Measurements from ENCODE around the gene PAQR4. TPM values are rescaled to one million over a fixed set of nuclear protein-coding genes. Genes with fewer than 3 reads are reported as not detected.

The PAQR4 gene
- total RNA-seq, 2 experiments from 2014 or later = 58.7 to 62.9 TPM

GRCh38 chr16:2981177-2981898 lies 12.2 kb downstream of the PAQR4 start:
- CTCF ChIA-PET = interaction anchor here (0.7 to 3.3 kb wide), 13 partner anchors 12 to 113 kb away, joined by 3 to 28 read pairs (median 4); partner anchors contain the start of genes KREMEN2, PAQR4 and TNFRSF12A
- Mint-ChIP-seq H3K4me3 (peak overlapping the region; percentile 93), H3K36me3 (peaks cover 14% of the 10 kb centered on the region), H3K9me3 (ENCODE audit: low read depth) (no peaks in the 10 kb centered on the region), H3K4me1 (peaks cover 33% of the 10 kb centered on the region), H3K27me3 (peaks cover 4% of the 10 kb centered on the region), H3K27ac (peak overlapping the region; percentile 86)
- DNase-seq (no peak), ATAC-seq (no peak)

GRCh38 chr16:2981899-2982250 lies 12.7 kb downstream of the PAQR4 start:
- CTCF ChIA-PET = interaction anchor here (0.7 to 3.6 kb wide), 11 partner anchors 12 to 114 kb away, joined by 3 to 28 read pairs (median 6); partner anchors contain the start of genes KREMEN2, PAQR4 and TNFRSF12A
- Mint-ChIP-seq H3K36me3 (peaks cover 13% of the 10 kb centered on the region), H3K4me3 (peak overlapping the region; percentile 93), H3K27ac (peak overlapping the region; percentile 38), H3K4me1 (peaks cover 33% of the 10 kb centered on the region), H3K9me3 (ENCODE audit: low read depth) (no peaks in the 10 kb centered on the region), H3K27me3 (peaks cover 4% of the 10 kb centered on the region)
- DNase-seq (no peak), ATAC-seq (no peak)

- Mint-ChIP-seq H3K27me3 (peaks cover 4% of the 10 kb centered on the region), H3K4me3 (no peak overlapping the region), H3K36me3 (peaks cover 7% of the 10 kb centered on the region), H3K4me1 (peaks cover 30% of the 10 kb centered on the region), H3K9me3 (ENCODE audit: low read depth) (no peaks in the 10 kb centered on the region), H3K27ac (peak overlapping the region; percentile 31)
- DNase-seq (no peak), ATAC-seq (no peak)
- CTCF ChIA-PET = interaction anchor here (0.7 to 3.6 kb wide), 11 partner anchors 13 to 94 kb away, joined by 3 to 21 read pairs (median 4); partner anchors contain the start of genes PAQR4 and TNFRSF12A
Observed at GRCh38 chr16:2982402-2982801, 13.3 kb downstream of the PAQR4 start.

DNA sequence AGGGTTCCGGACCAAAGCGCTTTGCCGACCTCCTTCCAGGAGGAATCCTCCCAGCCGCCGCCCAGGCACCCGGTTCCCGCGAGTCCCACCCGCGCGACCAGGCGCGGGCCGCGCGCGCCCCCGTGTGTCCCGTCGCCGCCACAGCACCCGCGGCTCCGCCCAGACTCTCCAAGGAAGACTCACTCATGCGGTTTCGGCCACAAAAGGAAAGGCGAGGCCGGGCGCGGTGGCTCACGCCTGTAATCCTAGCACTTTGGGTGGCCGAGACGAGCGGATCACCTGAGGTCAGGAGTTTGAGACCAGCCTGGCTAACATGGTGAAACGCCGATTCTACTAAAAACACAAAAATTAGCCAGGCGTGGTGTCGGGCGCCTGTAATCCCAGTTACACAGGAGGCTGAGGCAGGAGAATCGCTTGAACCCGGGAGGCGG lies 14.6 kb downstream of the PAQR4 start:
- Mint-ChIP-seq H3K36me3 (peaks cover 1% of the 10 kb centered on the region), H3K4me3 (no peak overlapping the region), H3K27me3 (peaks cover 4% of the 10 kb centered on the region), H3K27ac (no peak overlapping the region), H3K4me1 (peaks cover 23% of the 10 kb centered on the region), H3K9me3 (ENCODE audit: low read depth) (no peaks in the 10 kb centered on the region)
- CTCF ChIA-PET = interaction anchor here (0.9 to 3.6 kb wide), 5 partner anchors 14 to 146 kb away, joined by 3 to 21 read pairs (median 3); partner anchors contain the start of gene PAQR4
- DNase-seq (peak; percentile 81), ATAC-seq (peak; percentile 38)

DNA sequence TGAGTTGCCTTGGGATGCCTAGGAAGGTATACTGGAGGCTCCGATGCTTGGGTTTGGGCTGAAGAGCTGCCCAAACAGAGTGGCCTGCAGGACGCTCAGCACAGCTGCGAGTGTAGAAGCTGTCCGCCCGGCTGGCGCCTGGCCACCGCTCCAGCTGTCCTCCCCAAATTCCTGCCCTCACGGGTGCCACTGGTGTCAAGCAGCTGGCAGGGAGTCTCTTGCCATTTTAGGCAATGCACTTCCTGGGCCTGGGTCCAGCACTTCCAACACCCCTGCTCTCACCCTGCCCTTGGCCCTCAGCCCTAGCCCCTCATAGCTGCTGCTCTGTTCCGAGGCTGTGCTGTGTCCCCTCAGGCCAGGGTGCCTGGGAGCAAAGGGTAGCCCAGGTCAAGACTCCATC lies 16.3 kb downstream of the PAQR4 start:
- Mint-ChIP-seq H3K9me3 (ENCODE audit: low read depth) (no peaks in the 10 kb centered on the region), H3K27me3 (peaks cover 8% of the 10 kb centered on the region), H3K4me1 (peaks cover 20% of the 10 kb centered on the region), H3K4me3 (no peak overlapping the region), H3K36me3 (peaks cover 1% of the 10 kb centered on the region), H3K27ac (no peak overlapping the region)
- CTCF ChIA-PET = interaction anchor here (3.6 kb wide), 1 partner anchor 16 kb away, joined by 21 read pairs; the partner anchor contains the start of gene PAQR4
- DNase-seq = no peak
- no peak for ATAC-seq

DNA sequence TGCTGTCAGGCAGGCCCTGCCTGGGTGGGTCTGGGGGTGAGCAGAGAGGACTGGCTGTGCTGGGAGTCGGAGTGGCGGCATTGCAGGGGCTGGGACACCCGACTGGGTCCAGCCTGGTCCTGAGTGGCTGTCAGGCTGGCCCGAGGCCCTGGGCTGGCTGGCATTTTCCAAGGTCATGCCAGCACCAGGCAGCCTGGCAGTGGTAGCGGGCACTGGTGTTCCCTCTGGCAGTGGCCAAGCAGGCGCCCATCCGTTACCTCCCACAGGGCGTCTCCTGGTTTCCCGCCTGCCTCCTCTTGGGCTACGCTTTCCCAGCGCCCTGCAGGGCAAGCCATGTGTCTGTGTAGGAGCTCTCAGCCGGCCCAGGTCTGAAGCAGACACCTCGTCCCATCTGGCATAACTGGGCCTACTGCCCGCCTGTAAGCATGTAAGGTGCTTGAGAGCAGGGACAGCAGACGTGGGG lies 16.8 kb downstream of the PAQR4 start:
- Mint-ChIP-seq H3K4me3 (no peak overlapping the region), H3K27ac (no peak overlapping the region), H3K9me3 (ENCODE audit: low read depth) (no peaks in the 10 kb centered on the region), H3K27me3 (peaks cover 8% of the 10 kb centered on the region), H3K36me3 (peaks cover 1% of the 10 kb centered on the region), H3K4me1 (peaks cover 17% of the 10 kb centered on the region)
- ATAC-seq = no peak
- CTCF ChIA-PET = no interaction called here
- no peak for DNase-seq

DNA sequence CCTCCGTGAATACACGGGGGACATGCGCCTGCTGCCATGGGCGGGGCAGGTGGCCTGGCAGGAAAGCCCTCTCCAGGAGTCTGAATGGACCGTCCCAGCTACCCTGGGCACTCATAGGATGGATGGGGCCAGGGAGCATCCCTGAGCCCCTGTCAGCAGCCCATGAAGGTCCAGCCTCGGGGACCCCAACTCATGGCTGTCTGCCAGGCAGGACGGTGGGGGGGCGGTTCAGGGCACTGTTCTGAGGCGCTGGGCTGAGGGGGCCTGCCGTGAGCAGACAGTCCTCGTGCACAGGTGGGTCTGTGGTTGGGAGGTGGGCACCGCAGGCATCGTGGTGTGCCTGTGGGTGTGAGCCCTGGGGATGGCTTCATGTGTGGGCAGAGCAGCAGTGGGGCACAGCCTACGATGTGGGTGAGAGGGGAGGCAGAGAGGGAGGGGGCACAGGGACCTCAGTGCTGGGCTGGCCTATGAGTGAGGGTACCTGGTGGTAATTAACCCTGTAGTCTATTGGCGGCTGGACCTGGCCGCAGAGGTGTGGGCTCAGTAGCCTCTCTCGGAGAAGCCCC lies 17.6 kb downstream of the PAQR4 start:
- DNase-seq (no peak), ATAC-seq (no peak)
- Mint-ChIP-seq H3K4me1 (peaks cover 12% of the 10 kb centered on the region), H3K27me3 (peaks cover 8% of the 10 kb centered on the region), H3K27ac (no peak overlapping the region), H3K9me3 (ENCODE audit: low read depth) (no peaks in the 10 kb centered on the region), H3K4me3 (no peak overlapping the region), H3K36me3 (peaks cover under 1% of the 10 kb centered on the region)
- CTCF ChIA-PET = no interaction called here

- Mint-ChIP-seq H3K4me3 (no peak overlapping the region), H3K27ac (no peak overlapping the region), H3K27me3 (peaks cover 7% of the 10 kb centered on the region), H3K36me3 (no peaks in the 10 kb centered on the region), H3K9me3 (ENCODE audit: low read depth) (no peaks in the 10 kb centered on the region), H3K4me1 (peaks cover 10% of the 10 kb centered on the region)
- DNase-seq (no peak), ATAC-seq (no peak)
- CTCF ChIA-PET = no interaction called here
Observed at GRCh38 chr16:2987286-2987685, 18.1 kb downstream of the PAQR4 start.

- peaks cover 4% of the 10 kb centered on the region for H3K27me3 Mint-ChIP-seq
- H3K27ac Mint-ChIP-seq = no peak overlapping the region
- ATAC-seq = no peak
- no peak for DNase-seq
- no peaks in the 10 kb centered on the region for H3K9me3 Mint-ChIP-seq (ENCODE audit: low read depth)
- CTCF ChIA-PET = no interaction called here
- H3K4me1 Mint-ChIP-seq = peaks cover 9% of the 10 kb centered on the region
- no peak overlapping the region for H3K4me3 Mint-ChIP-seq
- no peaks in the 10 kb centered on the region for H3K36me3 Mint-ChIP-seq
Observed at GRCh38 chr16:2987833-2988232, 18.7 kb downstream of the PAQR4 start.

- peaks cover 4% of the 10 kb centered on the region for H3K27me3 Mint-ChIP-seq
- H3K4me1 Mint-ChIP-seq = peaks cover 6% of the 10 kb centered on the region
- CTCF ChIA-PET = no interaction called here
- H3K27ac Mint-ChIP-seq = no peak overlapping the region
- DNase-seq (no peak), ATAC-seq (no peak)
- no peak overlapping the region for H3K4me3 Mint-ChIP-seq
- H3K9me3 Mint-ChIP-seq (ENCODE audit: low read depth) = no peaks in the 10 kb centered on the region
- no peaks in the 10 kb centered on the region for H3K36me3 Mint-ChIP-seq
Observed at GRCh38 chr16:2988590-2989099, 19.5 kb downstream of the PAQR4 start.

DNA sequence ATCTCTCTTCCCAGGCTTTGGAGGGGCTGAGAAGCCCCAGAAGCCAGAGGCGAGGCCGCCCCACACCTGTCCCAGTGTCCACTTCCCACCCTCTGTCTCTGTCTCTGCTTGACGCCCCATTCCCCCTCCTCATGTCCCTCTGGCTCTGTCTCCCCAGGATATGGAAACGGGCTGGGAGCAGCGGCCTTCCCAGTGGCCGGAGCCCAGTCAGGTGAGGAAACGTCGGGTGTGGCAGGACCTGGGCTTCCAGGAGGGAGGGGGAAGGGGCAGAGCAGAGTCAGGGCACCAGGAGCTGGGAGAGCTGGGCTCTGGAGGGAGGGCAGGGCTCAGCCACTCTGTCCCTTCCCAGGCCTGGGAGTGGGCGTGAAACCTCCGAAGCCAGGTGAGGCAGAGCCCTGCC lies 21.7 kb downstream of the PAQR4 start:
- DNase-seq (no peak), ATAC-seq (no peak)
- no peaks in the 10 kb centered on the region for H3K9me3 Mint-ChIP-seq (ENCODE audit: low read depth)
- no peaks in the 10 kb centered on the region for H3K36me3 Mint-ChIP-seq
- peaks cover 4% of the 10 kb centered on the region for H3K27me3 Mint-ChIP-seq
- CTCF ChIA-PET = no interaction called here
- H3K4me1 Mint-ChIP-seq = no peaks in the 10 kb centered on the region
- no peak overlapping the region for H3K4me3 Mint-ChIP-seq
- H3K27ac Mint-ChIP-seq = no peak overlapping the region

DNA sequence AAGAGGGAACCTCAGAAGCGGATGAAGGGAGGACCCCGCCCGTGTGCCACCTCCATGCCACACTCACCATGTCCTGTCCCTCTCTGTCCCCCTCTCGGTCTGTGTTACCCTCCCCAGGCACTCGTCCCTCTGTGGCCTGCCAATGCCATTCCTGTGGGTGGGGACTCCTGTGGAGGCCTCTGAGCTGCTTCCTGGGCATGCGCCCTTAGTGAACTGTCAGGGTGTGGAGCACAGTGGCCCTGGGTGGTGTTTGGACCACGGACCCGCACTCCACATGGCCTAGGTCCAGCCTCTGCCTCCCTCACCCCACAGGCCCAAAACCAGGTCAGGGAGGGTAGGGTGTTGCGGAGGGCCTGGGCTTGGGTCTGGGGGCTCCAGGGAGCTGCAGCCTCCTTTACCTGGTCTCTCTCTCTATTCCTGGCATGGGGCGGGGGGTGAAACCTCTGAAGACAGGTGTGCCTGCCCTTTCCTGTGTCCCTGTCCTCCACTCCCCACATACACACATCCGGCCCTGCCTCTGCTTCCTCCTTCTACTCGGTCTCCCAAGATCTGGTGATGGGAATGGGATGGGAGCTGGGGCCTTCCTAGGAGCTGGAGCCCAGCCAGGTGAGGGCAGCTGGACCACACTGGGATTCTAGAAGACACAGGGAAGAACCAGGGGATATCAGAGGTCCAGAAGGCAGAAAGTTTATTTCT lies 22.6 kb downstream of the PAQR4 start:
- Mint-ChIP-seq H3K4me3 (no peak overlapping the region), H3K27ac (no peak overlapping the region), H3K36me3 (no peaks in the 10 kb centered on the region)

GRCh38 chr16:2992383-2993081 lies 23.4 kb downstream of the PAQR4 start:
- H3K27me3 Mint-ChIP-seq = peaks cover 4% of the 10 kb centered on the region
- H3K27ac Mint-ChIP-seq = no peak overlapping the region
- CTCF ChIA-PET = no interaction called here

More for the DNA sequence above, 22.6 kb downstream of the PAQR4 start:
- no peak for DNase-seq
- Mint-ChIP-seq H3K9me3 (ENCODE audit: low read depth) (no peaks in the 10 kb centered on the region), H3K27me3 (peaks cover 4% of the 10 kb centered on the region), H3K4me1 (no peaks in the 10 kb centered on the region)
- CTCF ChIA-PET = no interaction called here
- no peak for ATAC-seq

More at GRCh38 chr16:2992383-2993081, 23.4 kb downstream of the PAQR4 start:
- ATAC-seq (no peak), DNase-seq (no peak)
- no peaks in the 10 kb centered on the region for H3K9me3 Mint-ChIP-seq (ENCODE audit: low read depth)
- H3K4me1 Mint-ChIP-seq = no peaks in the 10 kb centered on the region
- no peaks in the 10 kb centered on the region for H3K36me3 Mint-ChIP-seq
- no peak overlapping the region for H3K4me3 Mint-ChIP-seq

Data from activated CD8-positive, alpha-beta memory T cell treated with anti-CD3 and anti-CD28 coated beads, Interleukin-2, amount 10 ng/mL, durations not matched to agents 7 days and 5 days (primary cell).